Thoracic aorta (tissue), 2 donors: ENCODE data around the gene TIMM21. TPM values are rescaled to one million over a fixed set of nuclear protein-coding genes. Genes with fewer than 3 reads are reported as not detected.

ENCODE experiments used
- ATAC-seq: fragments of 150-250 bp; one replicate; pipeline ENCODE4 v1.8.0; 2017; ENCODE audit warnings: low read depth; ENCODE audit not compliant: insufficient number of reproducible peaks, low FRiP score
- DNase-seq: peaks from one replicate; pipeline ENCODE4 v3.0.0-alpha.2; 2020; ENCODE audit warnings: low spot score
- H3K27ac ChIP-seq, 2 donors: fragments of 200-600 bp; sonication (generic); 1 replicate in 1 of 2; 2 replicates in 1 of 2; pipeline ENCODE4 v1.5.1; 2016; ENCODE audit warnings: mild to moderate bottlenecking in 2 of 2, moderate library complexity in 2 of 2
- H3K27me3 ChIP-seq: fragments of 200-600 bp; sonication (generic); replicated peaks from 2 replicates; pipeline ENCODE4 v1.6.0; 2016; ENCODE audit warnings: mild to moderate bottlenecking; ENCODE audit not compliant: insufficient read depth
- H3K36me3 ChIP-seq: fragments of 200-600 bp; sonication (generic); one replicate; pipeline ENCODE4 v1.5.1; 2016
- H3K4me1 ChIP-seq, 2 donors: fragments of 200-600 bp; sonication (generic); 1 replicate in 1 of 2; 2 replicates in 1 of 2; pipeline versions ENCODE4 v1.5.1 to v1.6.0; 2016; ENCODE audit warnings: low read depth in 2 of 2, mild to moderate bottlenecking in 1 of 2; ENCODE audit not compliant: control insufficient read depth in 1 of 2
- H3K4me3 ChIP-seq: fragments of 200-600 bp; sonication (generic); 2 replicates; pipeline ENCODE4 v1.5.1; 2016; ENCODE audit warnings: mild to moderate bottlenecking
- H3K9me3 ChIP-seq: fragments of 200-600 bp; sonication (generic); 2 replicates; pipeline ENCODE4 v1.5.1; 2016
- CTCF ChIP-seq: fragments of 200-600 bp; sonication (generic); IDR thresholded peaks from one replicate; pipeline ENCODE4 v1.5.1; 2019; ENCODE audit warnings: antibody characterized with exemption
- total RNA-seq, 2 donors: library from RNA; depleted of rRNA; stranded (reverse); fragments of >200 nt; gene quantifications; one replicate each; pipeline versions ENCODE4 v1.1.0 to v1.2.3, GENCODE V29; 2016

TIMM21 gene, protein sequence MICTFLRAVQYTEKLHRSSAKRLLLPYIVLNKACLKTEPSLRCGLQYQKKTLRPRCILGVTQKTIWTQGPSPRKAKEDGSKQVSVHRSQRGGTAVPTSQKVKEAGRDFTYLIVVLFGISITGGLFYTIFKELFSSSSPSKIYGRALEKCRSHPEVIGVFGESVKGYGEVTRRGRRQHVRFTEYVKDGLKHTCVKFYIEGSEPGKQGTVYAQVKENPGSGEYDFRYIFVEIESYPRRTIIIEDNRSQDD
- total RNA-seq: 10 to 100 TPM; 14.5 to 34.5 TPM

DNA sequence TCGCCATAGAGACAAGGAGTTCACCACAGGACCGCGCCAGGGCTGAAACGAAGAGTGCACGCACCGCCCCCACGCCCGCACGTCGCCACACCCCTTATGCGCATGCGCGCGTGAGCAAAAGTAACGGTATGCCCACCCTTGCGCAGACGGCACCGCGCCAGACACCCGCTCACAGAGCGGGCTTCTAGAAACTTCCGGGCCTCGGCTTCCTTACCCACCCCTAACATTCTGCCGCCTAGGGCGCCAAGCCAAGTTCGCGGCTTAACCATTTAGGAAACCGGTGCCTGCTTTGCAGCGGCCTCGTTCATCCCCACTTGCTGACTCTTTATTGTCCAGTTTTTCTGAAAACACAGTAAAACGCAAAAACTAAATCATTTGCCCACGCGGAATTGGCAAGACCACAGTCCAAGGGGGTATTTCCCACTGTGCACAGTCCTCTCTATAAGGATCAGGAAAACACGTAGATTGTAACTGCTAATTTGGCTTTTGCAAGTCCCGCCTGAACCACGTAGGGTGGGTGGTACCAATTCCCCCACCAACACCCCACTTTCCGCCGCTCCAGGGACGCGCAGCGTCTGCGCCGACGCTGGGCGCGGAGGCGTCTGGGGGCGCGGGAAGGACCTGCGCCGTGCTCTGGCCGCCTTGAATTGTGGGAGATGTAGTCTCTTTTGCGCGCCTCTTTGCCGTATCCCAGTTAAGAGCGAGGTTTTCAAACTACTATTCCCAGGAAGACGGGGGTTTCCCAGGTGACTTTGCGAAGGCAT is at the start of gene TIMM21, which contains the start of gene FBXO15:
Gene TIMM21 (plus strand): TSS at position 745 of the 764 bp plus-strand sequence. CDS start 286 bp downstream, outside the sequence.
Gene FBXO15 (minus strand): TSS at position 56 of the 764 bp plus-strand sequence. CDS start 49 bp downstream, at position 7.
- no peak for TF ChIP-seq CTCF
- no peaks in the 10 kb centered on the region for H3K9me3 ChIP-seq
- H3K4me1 ChIP-seq: peaks cover 15 to 22% of the 10 kb centered on the region in 2 donors
- H3K27ac ChIP-seq: peak within 1 kb of the TSS; percentile 79 to 87
- H3K36me3 ChIP-seq: no peaks in the 10 kb centered on the region
- peak within 1 kb of the TSS; percentile 81 for H3K4me3 ChIP-seq
- ATAC-seq (peak; percentile 95), DNase-seq (peak; percentile 93)
- no peaks in the 10 kb centered on the region for H3K27me3 ChIP-seq

- Histone ChIP-seq H3K9me3 (peaks cover 4% of the 10 kb centered on the region), H3K4me3 (no peak overlapping the region), H3K27ac (no peak overlapping the region), H3K27me3 (no peaks in the 10 kb centered on the region), H3K4me1 (no peaks in the 10 kb centered on the region), H3K36me3 (no peaks in the 10 kb centered on the region)
- no peak for TF ChIP-seq CTCF
- DNase-seq (no peak), ATAC-seq (no peak)
Observed at GRCh38 chr18:74108460-74108859, 39.9 kb upstream of the TIMM21 start.

- H3K4me1 ChIP-seq: no peaks in the 10 kb centered on the region
- peaks cover 4% of the 10 kb centered on the region for H3K9me3 ChIP-seq
- no peak for ATAC-seq
- H3K27ac ChIP-seq: no peak overlapping the region
- no peak for TF ChIP-seq CTCF
- no peak for DNase-seq
- H3K4me3 ChIP-seq: no peak overlapping the region
- no peaks in the 10 kb centered on the region for H3K27me3 ChIP-seq
- H3K36me3 ChIP-seq: no peaks in the 10 kb centered on the region
Observed at GRCh38 chr18:74110149-74110548, 38.2 kb upstream of the TIMM21 start.

DNA sequence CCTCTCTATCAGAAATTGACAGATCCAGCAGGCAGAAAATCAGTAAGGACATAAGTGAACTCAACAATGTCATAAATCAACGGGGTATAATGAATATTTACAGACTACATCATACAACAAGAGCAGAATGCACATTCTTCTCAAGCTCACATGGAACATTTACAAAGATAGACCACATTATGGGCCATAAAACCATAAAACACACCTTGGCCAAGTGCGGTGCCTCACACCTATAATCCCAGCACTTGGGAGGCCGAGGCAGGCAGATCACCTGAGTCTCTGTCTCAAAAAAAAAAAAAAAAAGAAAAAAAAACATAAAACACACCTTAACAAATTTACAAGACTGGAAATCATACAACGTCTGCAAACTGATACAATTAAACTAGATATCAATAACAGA is 37.3 kb upstream of the TIMM21 start:
- DNase-seq (no peak), ATAC-seq (no peak)
- Histone ChIP-seq H3K27ac (no peak overlapping the region), H3K9me3 (peaks cover 4% of the 10 kb centered on the region), H3K36me3 (no peaks in the 10 kb centered on the region), H3K4me1 (no peaks in the 10 kb centered on the region), H3K4me3 (no peak overlapping the region), H3K27me3 (no peaks in the 10 kb centered on the region)
- TF ChIP-seq CTCF: no peak

GRCh38 chr18:74113711-74114110 is 34.6 kb upstream of the TIMM21 start:
- TF ChIP-seq CTCF: no peak
- Histone ChIP-seq H3K4me3 (no peak overlapping the region), H3K4me1 (no peaks in the 10 kb centered on the region), H3K27me3 (no peaks in the 10 kb centered on the region), H3K27ac (no peak overlapping the region), H3K36me3 (no peaks in the 10 kb centered on the region), H3K9me3 (peaks cover 4% of the 10 kb centered on the region)
- ATAC-seq: no peak
- no peak for DNase-seq
